ENCODE results near the gene RIT2. TPM values are rescaled to one million over a fixed set of nuclear protein-coding genes. Genes with fewer than 3 reads are reported as not detected.

RIT2 gene
- total and polyA plus RNA-seq, 2 of the 4 experiments (the other 2 are of a cell fraction), result not detected

DNA sequence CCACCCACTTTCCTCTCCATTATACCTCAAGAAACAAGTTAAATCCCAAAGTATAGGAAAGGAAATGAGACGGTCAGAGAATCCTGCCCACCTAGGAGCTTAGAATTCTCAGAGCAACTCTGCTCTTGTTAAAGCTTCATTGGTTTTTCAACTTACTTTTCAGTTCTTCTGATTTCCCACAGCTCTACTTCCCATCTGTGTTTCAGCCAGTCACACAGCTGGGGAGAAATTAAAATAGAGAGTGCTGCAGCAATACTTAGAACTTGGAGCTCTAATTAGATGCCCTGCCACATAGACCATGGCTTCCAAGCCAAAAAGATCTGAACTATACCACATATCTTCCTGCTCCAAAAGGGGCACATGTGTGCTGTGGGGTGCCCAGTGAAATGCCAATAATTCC is 166.7 kb downstream of the RIT2 start:
- in situ Hi-C loops (cut with MboI; ENCODE audit: low sequenced_read_pairs), result no loop called here
- no peak overlapping the region for H3K18ac ChIP-seq (ENCODE audit: low read depth, low read length)
- peaks cover 3% of the 10 kb centered on the region; the same call in 1 of the 2 replicates for H3K9me3 ChIP-seq (ENCODE audit: control insufficient read depth, insufficient read depth, low read length)
- no peak overlapping the region for H2BK120ac ChIP-seq (ENCODE audit: low read depth, low read length)
- no peaks in the 10 kb centered on the region for H3K4me1 ChIP-seq (ENCODE audit: control insufficient read depth, insufficient read depth, low read length)
- H2AK5ac ChIP-seq (ENCODE audit: low read depth, low read length), result no peak overlapping the region
- no peak overlapping the region for H3K4me3 ChIP-seq (ENCODE audit: insufficient read depth, low read depth, low read length)
- H4K8ac ChIP-seq (ENCODE audit: low read depth in 2 of 2, low read length in 2 of 2), result no peak overlapping the region
- no peak for ATAC-seq (ENCODE audit: low read depth)
- no peak for DNase-seq
- H3K9ac ChIP-seq (ENCODE audit: low read depth, low read length), result no peak overlapping the region
- H2BK15ac ChIP-seq (ENCODE audit: low read depth, low read length), result no peak overlapping the region
- no peak overlapping the region for H3K14ac ChIP-seq (replicated peaks; ENCODE audit: low read depth, low read length)
- no peak overlapping the region for H3K56ac ChIP-seq (ENCODE audit: extremely low read depth, insufficient read depth, low read length)
- POLR2A ChIA-PET (ENCODE audit: unreplicated experiment), result no interaction called here
- TF ChIP-seq CEBPB (IDR thresholded peaks at IDR 0.05; ENCODE audit: low read depth, low read length), result no peak
- TF ChIP-seq FOS (IDR thresholded peaks at IDR 0.05; ENCODE audit: low read depth, low read length), result no peak
- TF ChIP-seq ELK1 (IDR thresholded peaks at IDR 0.05; ENCODE audit: borderline replicate concordance, low read depth, low read length), result no peak
- TF ChIP-seq MXI1 (IDR thresholded peaks at IDR 0.05; ENCODE audit: borderline replicate concordance, low read depth, low read length), result no peak
- TF ChIP-seq RAD21 (IDR thresholded peaks at IDR 0.05; ENCODE audit: low read length), result no peak
- no peaks in the 10 kb centered on the region for H4K20me1 ChIP-seq (ENCODE audit: insufficient read depth, low read length)
- no TSS peak for BruUV-seq (replicated peaks)
- no peak overlapping the region for H3K4me2 ChIP-seq (ENCODE audit: low read depth, low read length)
- no peak overlapping the region for H4K5ac ChIP-seq (ENCODE audit: low read depth, low read length)
- H3K27me3 ChIP-seq (ENCODE audit: control insufficient read depth, insufficient read depth, low read length), result no peaks in the 10 kb centered on the region
- H4K91ac ChIP-seq (ENCODE audit: insufficient read depth, low read depth, low read length), result no peak overlapping the region
- H2AFZ ChIP-seq (replicated peaks; ENCODE audit: low read length, poor library complexity), result no peak overlapping the region
- dilution Hi-C loops (cut with HindIII; ENCODE audit: low sequenced_read_pairs, unreplicated experiment), result no loop called here
- H3K36me3 ChIP-seq (ENCODE audit: control insufficient read depth, insufficient read depth, low read length), result no peaks in the 10 kb centered on the region
- CTCF ChIA-PET, result no interaction called here
- H2AK9ac ChIP-seq (replicated peaks; ENCODE audit: low read depth, low read length, poor library complexity), result no peak overlapping the region
- no peaks in the 10 kb centered on the region for H3K79me1 ChIP-seq (ENCODE audit: low read depth in 1 of 2, low read length in 2 of 2)
- H3K4ac ChIP-seq (ENCODE audit: low read depth, low read length), result no peak overlapping the region
- intact Hi-C loops (cut with micrococcal nuclease), result no loop called here
- H2BK5ac ChIP-seq (ENCODE audit: low read depth, low read length, poor library complexity, severe bottlenecking), result no peak overlapping the region
- no peak overlapping the region for H2BK20ac ChIP-seq (ENCODE audit: low read depth, low read length)
- no CpG with 5 or more reads among the region's 1 CpG for WGBS, 2 experiments (ENCODE audit: extremely low coverage in 2 of 2, insufficient read length in 1 of 2)
- H3K23ac ChIP-seq (ENCODE audit: low read depth, low read length), result no peak overlapping the region
- H3K27ac ChIP-seq (ENCODE audit: insufficient read depth, low read length), result no peak overlapping the region
- H3K9me1 ChIP-seq (ENCODE audit: insufficient read depth, low read length), result no peaks in the 10 kb centered on the region
